ENCODE measurements around the gene POLN.

The POLN gene

GRCh38 chr4:2154215-2154740, 87.6 kb downstream of the POLN start:
- H3K36me3 ChIP-seq, result no peaks in the 10 kb centered on the region
- no peak for DNase-seq
- no peaks in the 10 kb centered on the region for H3K9me3 ChIP-seq (ENCODE audit: severe bottlenecking)
- no peak overlapping the region for H3K27ac ChIP-seq
- H3K4me3 ChIP-seq (ENCODE audit: low read depth, low read length), result no peak overlapping the region
- no peaks in the 10 kb centered on the region for H3K27me3 ChIP-seq (ENCODE audit: insufficient read depth, low read depth, severe bottlenecking)
- TF ChIP-seq, protein P1, sequence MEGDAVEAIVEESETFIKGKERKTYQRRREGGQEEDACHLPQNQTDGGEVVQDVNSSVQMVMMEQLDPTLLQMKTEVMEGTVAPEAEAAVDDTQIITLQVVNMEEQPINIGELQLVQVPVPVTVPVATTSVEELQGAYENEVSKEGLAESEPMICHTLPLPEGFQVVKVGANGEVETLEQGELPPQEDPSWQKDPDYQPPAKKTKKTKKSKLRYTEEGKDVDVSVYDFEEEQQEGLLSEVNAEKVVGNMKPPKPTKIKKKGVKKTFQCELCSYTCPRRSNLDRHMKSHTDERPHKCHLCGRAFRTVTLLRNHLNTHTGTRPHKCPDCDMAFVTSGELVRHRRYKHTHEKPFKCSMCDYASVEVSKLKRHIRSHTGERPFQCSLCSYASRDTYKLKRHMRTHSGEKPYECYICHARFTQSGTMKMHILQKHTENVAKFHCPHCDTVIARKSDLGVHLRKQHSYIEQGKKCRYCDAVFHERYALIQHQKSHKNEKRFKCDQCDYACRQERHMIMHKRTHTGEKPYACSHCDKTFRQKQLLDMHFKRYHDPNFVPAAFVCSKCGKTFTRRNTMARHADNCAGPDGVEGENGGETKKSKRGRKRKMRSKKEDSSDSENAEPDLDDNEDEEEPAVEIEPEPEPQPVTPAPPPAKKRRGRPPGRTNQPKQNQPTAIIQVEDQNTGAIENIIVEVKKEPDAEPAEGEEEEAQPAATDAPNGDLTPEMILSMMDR (IDR thresholded peaks at IDR 0.05; ENCODE audit: low read depth, low read length), result no peak

DNA sequence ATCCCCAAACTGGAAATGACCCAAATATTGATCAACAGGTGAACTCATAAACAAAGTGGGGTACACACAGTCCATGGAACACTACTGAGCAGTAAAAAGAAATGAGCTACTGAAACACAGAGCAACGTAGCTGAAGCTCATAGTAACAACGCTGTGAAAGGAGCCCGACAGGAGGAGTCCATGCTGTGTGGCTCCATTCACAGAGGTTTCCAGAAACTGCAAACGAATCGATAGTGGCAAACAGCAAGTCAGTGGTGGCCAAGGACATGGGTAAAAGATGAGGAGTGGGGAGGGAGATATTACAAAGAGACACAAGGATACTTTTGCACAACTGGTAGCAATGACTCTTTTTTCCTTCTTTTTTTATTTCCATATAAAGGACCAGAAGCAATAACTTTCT, 90.4 kb downstream of the POLN start:
- no peaks in the 10 kb centered on the region for H3K27me3 ChIP-seq (ENCODE audit: insufficient read depth, low read depth, severe bottlenecking)
- no peak overlapping the region for H3K4me3 ChIP-seq (ENCODE audit: low read depth, low read length)
- H3K36me3 ChIP-seq, result no peaks in the 10 kb centered on the region
- H3K27ac ChIP-seq, result no peak overlapping the region
- TF ChIP-seq, protein P1 (IDR thresholded peaks at IDR 0.05; ENCODE audit: low read depth, low read length), result no peak
- no peak for DNase-seq
- H3K9me3 ChIP-seq (ENCODE audit: severe bottlenecking), result no peaks in the 10 kb centered on the region

GRCh38 chr4:2150076-2150475, 91.8 kb downstream of the POLN start:
- TF ChIP-seq, protein P1 (IDR thresholded peaks at IDR 0.05; ENCODE audit: low read depth, low read length), result no peak

GRCh38 chr4:2142630-2143427, 99.1 kb downstream of the POLN start:
- TF ChIP-seq, protein P1 (IDR thresholded peaks at IDR 0.05; ENCODE audit: low read depth, low read length), result no peak
- Histone ChIP-seq H3K4me3 (ENCODE audit: low read depth, low read length) (no peak overlapping the region), H3K27ac (no peak overlapping the region), H3K27me3 (ENCODE audit: insufficient read depth, low read depth, severe bottlenecking) (no peaks in the 10 kb centered on the region), H3K9me3 (ENCODE audit: severe bottlenecking) (no peaks in the 10 kb centered on the region), H3K36me3 (no peaks in the 10 kb centered on the region)
- DNase-seq, result no peak

More at GRCh38 chr4:2150076-2150475, 91.8 kb downstream of the POLN start:
- Histone ChIP-seq H3K36me3 (no peaks in the 10 kb centered on the region), H3K27ac (no peak overlapping the region), H3K4me3 (ENCODE audit: low read depth, low read length) (no peak overlapping the region), H3K27me3 (ENCODE audit: insufficient read depth, low read depth, severe bottlenecking) (no peaks in the 10 kb centered on the region), H3K9me3 (ENCODE audit: severe bottlenecking) (no peaks in the 10 kb centered on the region)
- no peak for DNase-seq

DNA sequence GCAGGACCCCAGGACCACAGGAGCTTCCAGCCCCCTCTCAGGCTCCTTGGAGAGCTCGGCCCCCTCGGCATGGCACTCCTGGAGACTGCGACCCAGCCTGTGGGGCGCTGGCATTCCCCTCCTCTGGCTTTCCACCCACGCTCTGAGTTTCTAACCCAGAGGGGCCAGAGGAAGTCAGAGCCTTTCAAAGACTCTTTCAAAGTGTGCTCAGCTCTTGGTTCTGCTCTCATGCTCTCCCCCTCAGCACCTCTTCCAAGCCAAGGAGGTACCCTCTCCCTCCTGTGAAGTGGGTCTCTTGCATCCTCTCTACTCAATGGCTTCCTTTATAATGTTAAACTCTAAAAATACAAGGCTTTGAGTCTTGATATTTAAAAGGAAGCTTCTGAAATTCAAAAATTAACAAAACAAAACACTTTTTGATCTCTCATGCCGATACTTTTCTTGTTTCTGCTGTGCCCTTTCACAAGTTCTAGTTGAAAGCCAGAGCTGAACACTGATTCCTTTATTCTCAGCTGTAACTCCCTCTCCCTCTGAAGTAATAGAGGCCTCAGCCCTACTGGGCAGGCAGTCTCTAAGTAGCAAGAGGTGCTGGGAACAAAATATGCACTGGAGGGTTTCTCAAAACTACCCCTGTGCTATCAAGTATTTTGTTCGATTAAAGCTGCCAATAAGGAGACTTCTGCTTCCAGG, 100.0 kb downstream of the POLN start:
- TF ChIP-seq, protein P1 (IDR thresholded peaks at IDR 0.05; ENCODE audit: low read depth, low read length), result no peak
- no peak overlapping the region for H3K4me3 ChIP-seq (ENCODE audit: low read depth, low read length)
- no peaks in the 10 kb centered on the region for H3K9me3 ChIP-seq (ENCODE audit: severe bottlenecking)
- no peak overlapping the region for H3K27ac ChIP-seq
- DNase-seq, result no peak
- no peaks in the 10 kb centered on the region for H3K27me3 ChIP-seq (ENCODE audit: insufficient read depth, low read depth, severe bottlenecking)
- no peaks in the 10 kb centered on the region for H3K36me3 ChIP-seq
